ENCODE measurements around the gene SPACDR. TPM values are rescaled to one million over a fixed set of nuclear protein-coding genes. Genes with fewer than 3 reads are reported as not detected.

Gene SPACDR
- total RNA-seq, 1 donor: 0.27 TPM

- H3K4me3 ChIP-seq (ENCODE audit: low read depth, low read length): peak overlapping the region; percentile 83
- DNase-seq (ENCODE audit: low read depth): no peak
- no peak for TF ChIP-seq CTCF (IDR thresholded peaks at IDR 0.05; ENCODE audit: insufficient read depth, low read length)
Observed at GRCh38 chr7:100431286-100431735, 32.7 kb downstream of the SPACDR start.

- TF ChIP-seq CTCF (IDR thresholded peaks at IDR 0.05; ENCODE audit: insufficient read depth, low read length): no peak
- no peak for DNase-seq (ENCODE audit: low read depth)
- H3K4me3 ChIP-seq (ENCODE audit: low read depth, low read length): peak overlapping the region; percentile 83
Observed at GRCh38 chr7:100430493-100431285, 33.4 kb downstream of the SPACDR start.

GRCh38 chr7:100429637-100430492 lies 34.2 kb downstream of the SPACDR start, which contains the start of gene MEPCE:
MEPCE (plus strand) TSS chr7:100429831; CDS start chr7:100430019, 188 bp downstream.
- TF ChIP-seq CTCF (IDR thresholded peaks at IDR 0.05; ENCODE audit: insufficient read depth, low read length): no peak
- peak within 1 kb of the TSS; percentile 83 for H3K4me3 ChIP-seq (ENCODE audit: low read depth, low read length)
- DNase-seq (ENCODE audit: low read depth): peak; percentile 97

GRCh38 chr7:100428967-100429636 lies 35.0 kb downstream of the SPACDR start:
- peak; percentile 19 for TF ChIP-seq CTCF (IDR thresholded peaks at IDR 0.05; ENCODE audit: insufficient read depth, low read length)
- H3K4me3 ChIP-seq (ENCODE audit: low read depth, low read length): peak overlapping the region; percentile 83
- peak; percentile 100 for DNase-seq (ENCODE audit: low read depth)

- peak within 1 kb of the TSS; percentile 83 for H3K4me3 ChIP-seq (ENCODE audit: low read depth, low read length)
- peak; percentile 99 for DNase-seq (ENCODE audit: low read depth)
- TF ChIP-seq CTCF (IDR thresholded peaks at IDR 0.05; ENCODE audit: insufficient read depth, low read length): no peak
Observed at GRCh38 chr7:100428199-100428966, 35.7 kb downstream of the SPACDR start, which contains the start of gene ZCWPW1. ZCWPW1 (minus strand) TSS chr7:100428703; CDS start chr7:100420649, 8,054 bp downstream.

Measured in fibroblast of the aortic adventitia (primary cell).